OCI-M2 (cell line): ENCODE results near the gene KIF3B.

Experiments used
- DNase-seq: peaks from one replicate; lab custom pipeline; 2025; ENCODE audit not compliant: unreplicated experiment; lab: John Stamatoyannopoulos, UW

The KIF3B gene

GRCh38 chr20:32277361-32278198 is at the start of gene KIF3B:
Gene KIF3B (plus strand): TSS chr20:32277651. CDS start chr20:32309778, 32,127 bp downstream.
- no peak for DNase-seq

- no peak for DNase-seq
These were observed 49.4 kb upstream of the KIF3B start for GRCh38 chr20:32227744-32228688.

GRCh38 chr20:32229251-32229747 is 48.2 kb upstream of the KIF3B start:
- DNase-seq: no peak

GRCh38 chr20:32230707-32231106 is 46.7 kb upstream of the KIF3B start:
- no peak for DNase-seq

GRCh38 chr20:32231245-32231644 is 46.2 kb upstream of the KIF3B start:
- DNase-seq: no peak

- DNase-seq: no peak
These were observed 45.6 kb upstream of the KIF3B start for GRCh38 chr20:32231847-32232246.

- DNase-seq: no peak
These were observed 45.0 kb upstream of the KIF3B start for GRCh38 chr20:32232326-32232886.

- no peak for DNase-seq
These were observed 44.2 kb upstream of the KIF3B start for GRCh38 chr20:32233286-32233685.

- no peak for DNase-seq
These were observed 43.2 kb upstream of the KIF3B start for GRCh38 chr20:32234135-32234808.

- no peak for DNase-seq
These were observed 42.0 kb upstream of the KIF3B start for GRCh38 chr20:32235331-32236047.

- no peak for DNase-seq
These were observed 41.4 kb upstream of the KIF3B start for GRCh38 chr20:32236048-32236533.

- no peak for DNase-seq
These were observed 40.6 kb upstream of the KIF3B start for GRCh38 chr20:32236819-32237218.

- DNase-seq: no peak
These were observed 40.0 kb upstream of the KIF3B start for GRCh38 chr20:32237419-32237818.

- no peak for DNase-seq
These were observed 38.7 kb upstream of the KIF3B start for GRCh38 chr20:32238483-32239425.

- no peak for DNase-seq
These were observed 37.2 kb upstream of the KIF3B start for GRCh38 chr20:32240205-32240604.

GRCh38 chr20:32241807-32242206 is 35.6 kb upstream of the KIF3B start:
- no peak for DNase-seq

GRCh38 chr20:32244150-32244823 is 33.2 kb upstream of the KIF3B start:
- no peak for DNase-seq

GRCh38 chr20:32244959-32245358 is 32.5 kb upstream of the KIF3B start:
- DNase-seq: no peak
